Measurements from ENCODE around the gene ACOT11.
A peak's percentile ranks its signal among the peaks of the same experiment; 100 is the strongest.
"Not testable (repeated sequence)": the region's sequence is repeated elsewhere in the genome, so short reads cannot be mapped to it uniquely, and the experiment has no call there.

Gene ACOT11

GRCh38 chr1:54547601-54548388, at the start of gene ACOT11:
Gene ACOT11, plus strand, starts transcription at chr1:54548228. Its CDS starts 82 bp downstream, at chr1:54548310.
- DNase-seq, result no peak

GRCh38 chr1:54498383-54499096, 49.5 kb upstream of the ACOT11 start:
- no peak for DNase-seq

GRCh38 chr1:54499097-54499359, 49.0 kb upstream of the ACOT11 start:
- no peak for DNase-seq

GRCh38 chr1:54499360-54500106, 48.5 kb upstream of the ACOT11 start:
- DNase-seq, result peak; percentile 47 to 59

GRCh38 chr1:54500107-54500431, 48.0 kb upstream of the ACOT11 start:
- DNase-seq, result no peak

GRCh38 chr1:54501849-54502248, 46.2 kb upstream of the ACOT11 start:
- no peak for DNase-seq

GRCh38 chr1:54502342-54502741, 45.7 kb upstream of the ACOT11 start:
- DNase-seq, result no peak

- DNase-seq, result no peak
Observed at GRCh38 chr1:54506594-54506993, 41.4 kb upstream of the ACOT11 start.

GRCh38 chr1:54507033-54507870, 40.8 kb upstream of the ACOT11 start:
- DNase-seq, result no peak

GRCh38 chr1:54510715-54511270, 37.2 kb upstream of the ACOT11 start:
- no peak for DNase-seq

GRCh38 chr1:54513921-54514580, 34.0 kb upstream of the ACOT11 start:
- DNase-seq, result not testable (repeated sequence)

- DNase-seq, result no peak
Observed at GRCh38 chr1:54516249-54516920, 31.6 kb upstream of the ACOT11 start.

GRCh38 chr1:54517496-54517895, 30.5 kb upstream of the ACOT11 start:
- DNase-seq, result no peak

- DNase-seq, result no peak
Observed at GRCh38 chr1:54518489-54518888, 29.5 kb upstream of the ACOT11 start.

GRCh38 chr1:54519709-54520108, 28.3 kb upstream of the ACOT11 start:
- no peak for DNase-seq

GRCh38 chr1:54520631-54521321, 27.3 kb upstream of the ACOT11 start:
- no peak for DNase-seq

- not testable (repeated sequence) for DNase-seq
Observed at GRCh38 chr1:54526565-54526964, 21.5 kb upstream of the ACOT11 start.

GRCh38 chr1:54528613-54529012, 19.4 kb upstream of the ACOT11 start:
- no peak for DNase-seq

GRCh38 chr1:54532033-54532432, 16.0 kb upstream of the ACOT11 start:
- no peak for DNase-seq

GRCh38 chr1:54536656-54537055, 11.4 kb upstream of the ACOT11 start:
- not testable (repeated sequence) for DNase-seq

- DNase-seq, result no peak
Observed at GRCh38 chr1:54537611-54538010, 10.4 kb upstream of the ACOT11 start.

Data from activated T-cell treated with anti-CD3 and anti-CD28 coated beads, Interleukin-2, amount 50 U/mL, for 48 hours (primary cell).